Measurements from ENCODE around the gene NABP1.

DNA sequence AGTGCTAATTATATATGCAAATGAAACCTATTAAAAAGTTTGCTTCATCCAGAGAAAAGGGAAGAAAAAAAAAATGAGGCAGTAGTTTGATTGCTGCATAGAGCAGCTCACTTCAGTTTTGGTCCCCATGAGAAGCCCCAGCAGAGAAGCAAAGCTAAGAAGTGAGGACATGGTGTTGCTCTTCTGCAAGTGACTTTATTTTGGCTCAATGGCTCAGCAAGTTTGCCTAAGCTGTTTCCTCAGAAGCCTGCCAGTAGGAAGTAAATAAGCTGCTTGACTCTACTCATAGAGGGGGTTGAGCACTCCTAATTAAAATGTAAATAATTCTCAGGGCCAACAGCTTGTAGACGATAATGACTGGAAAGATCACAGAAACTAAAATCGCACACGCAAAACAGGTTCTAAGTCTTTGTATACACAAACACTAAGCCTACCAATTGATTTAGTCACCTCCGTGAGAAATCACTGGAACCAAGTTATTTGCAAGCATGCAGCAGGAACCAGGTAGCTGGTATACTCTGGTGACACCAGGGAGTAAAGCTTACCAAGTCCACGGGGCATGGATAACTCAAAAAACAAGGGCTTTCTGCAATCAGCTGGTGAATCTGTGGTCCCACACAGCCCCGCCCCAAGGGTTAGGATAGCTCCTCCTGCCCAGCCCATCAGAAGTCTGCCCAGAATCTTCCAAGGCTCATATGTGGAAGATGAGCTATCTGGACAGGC is 39.7 kb upstream of the NABP1 start:
- TF ChIP-seq BHLHE40 (IDR thresholded peaks at IDR 0.05; ENCODE audit: low read depth, low read length) = no peak
- TF ChIP-seq ESRRA (IDR thresholded peaks at IDR 0.05; ENCODE audit: borderline replicate concordance, low read length) = no peak
- TF ChIP-seq, protein P1, sequence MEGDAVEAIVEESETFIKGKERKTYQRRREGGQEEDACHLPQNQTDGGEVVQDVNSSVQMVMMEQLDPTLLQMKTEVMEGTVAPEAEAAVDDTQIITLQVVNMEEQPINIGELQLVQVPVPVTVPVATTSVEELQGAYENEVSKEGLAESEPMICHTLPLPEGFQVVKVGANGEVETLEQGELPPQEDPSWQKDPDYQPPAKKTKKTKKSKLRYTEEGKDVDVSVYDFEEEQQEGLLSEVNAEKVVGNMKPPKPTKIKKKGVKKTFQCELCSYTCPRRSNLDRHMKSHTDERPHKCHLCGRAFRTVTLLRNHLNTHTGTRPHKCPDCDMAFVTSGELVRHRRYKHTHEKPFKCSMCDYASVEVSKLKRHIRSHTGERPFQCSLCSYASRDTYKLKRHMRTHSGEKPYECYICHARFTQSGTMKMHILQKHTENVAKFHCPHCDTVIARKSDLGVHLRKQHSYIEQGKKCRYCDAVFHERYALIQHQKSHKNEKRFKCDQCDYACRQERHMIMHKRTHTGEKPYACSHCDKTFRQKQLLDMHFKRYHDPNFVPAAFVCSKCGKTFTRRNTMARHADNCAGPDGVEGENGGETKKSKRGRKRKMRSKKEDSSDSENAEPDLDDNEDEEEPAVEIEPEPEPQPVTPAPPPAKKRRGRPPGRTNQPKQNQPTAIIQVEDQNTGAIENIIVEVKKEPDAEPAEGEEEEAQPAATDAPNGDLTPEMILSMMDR (IDR thresholded peaks at IDR 0.05) = no peak
- no peak; a peak in 1 of 5 replicates for TF ChIP-seq EP300 (IDR thresholded peaks at IDR 0.05)
- no peak for TF ChIP-seq KDM1A (IDR thresholded peaks at IDR 0.05; ENCODE audit: low read depth)
- no peak for TF ChIP-seq MYC (IDR thresholded peaks at IDR 0.05; ENCODE audit: borderline replicate concordance, low read length)
- TF ChIP-seq HDAC2 (IDR thresholded peaks at IDR 0.05) = no peak
- no peak for TF ChIP-seq MAFK (IDR thresholded peaks at IDR 0.05; ENCODE audit: partially characterized antibody)
- TF ChIP-seq POLR2A (IDR thresholded peaks at IDR 0.05; ENCODE audit: low read length) = no peak
- TF ChIP-seq NR3C1 (IDR thresholded peaks at IDR 0.05) = no peak
- TF ChIP-seq, protein P2, sequence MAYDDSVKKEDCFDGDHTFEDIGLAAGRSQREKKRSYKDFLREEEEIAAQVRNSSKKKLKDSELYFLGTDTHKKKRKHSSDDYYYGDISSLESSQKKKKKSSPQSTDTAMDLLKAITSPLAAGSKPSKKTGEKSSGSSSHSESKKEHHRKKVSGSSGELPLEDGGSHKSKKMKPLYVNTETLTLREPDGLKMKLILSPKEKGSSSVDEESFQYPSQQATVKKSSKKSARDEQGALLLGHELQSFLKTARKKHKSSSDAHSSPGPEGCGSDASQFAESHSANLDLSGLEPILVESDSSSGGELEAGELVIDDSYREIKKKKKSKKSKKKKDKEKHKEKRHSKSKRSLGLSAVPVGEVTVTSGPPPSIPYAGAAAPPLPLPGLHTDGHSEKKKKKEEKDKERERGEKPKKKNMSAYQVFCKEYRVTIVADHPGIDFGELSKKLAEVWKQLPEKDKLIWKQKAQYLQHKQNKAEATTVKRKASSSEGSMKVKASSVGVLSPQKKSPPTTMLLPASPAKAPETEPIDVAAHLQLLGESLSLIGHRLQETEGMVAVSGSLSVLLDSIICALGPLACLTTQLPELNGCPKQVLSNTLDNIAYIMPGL (CRISPR knock-in tag; IDR thresholded peaks at IDR 0.05; ENCODE audit: borderline replicate concordance) = no peak
